Progenitor cell of endocrine pancreas (in vitro differentiated cells): Measurements from ENCODE around the gene CDKN2B. TPM values are rescaled to one million over a fixed set of nuclear protein-coding genes. Genes with fewer than 3 reads are reported as not detected.
"Not testable (repeated sequence)": the region's sequence is repeated elsewhere in the genome, so short reads cannot be mapped to it uniquely, and the experiment has no call there.

Source experiments
- DNase-seq: peaks from one replicate; pipeline ENCODE4 v3.0.0; 2021; ENCODE audit warnings: low spot score; ENCODE audit not compliant: unreplicated experiment
- H3K27ac Mint-ChIP-seq: 2 replicates; pipeline ENCODE4 v1.8.0; 2021; ENCODE audit warnings: mild to moderate bottlenecking, moderate library complexity, mixed read lengths
- H3K27me3 Mint-ChIP-seq: 2 replicates; pipeline ENCODE4 v1.8.0; 2021; ENCODE audit warnings: mixed read lengths
- H3K36me3 Mint-ChIP-seq: 2 replicates; pipeline ENCODE4 v1.8.0; 2022; ENCODE audit warnings: mixed read lengths; ENCODE audit not compliant: insufficient read depth
- H3K4me1 Mint-ChIP-seq: 2 replicates; pipeline ENCODE4 v1.8.0; 2021; ENCODE audit warnings: low read depth, mixed read lengths
- H3K4me3 Mint-ChIP-seq: 2 replicates; pipeline ENCODE4 v1.8.0; 2021; ENCODE audit warnings: low read depth, mild to moderate bottlenecking, moderate library complexity, mixed read lengths
- H3K9me3 Mint-ChIP-seq: 2 replicates; pipeline ENCODE4 v1.8.0; 2021; ENCODE audit warnings: low read depth, mixed read lengths
- CTCF ChIP-seq: fragments of 200-600 bp; sonication (generic); IDR thresholded peaks from one replicate; pipeline ENCODE4 v1.5.0; 2021; ENCODE audit warnings: antibody characterized with exemption, mild to moderate bottlenecking; ENCODE audit not compliant: unreplicated experiment
- total RNA-seq: library from RNA; stranded (reverse); gene quantifications from 2 replicates; pipeline ENCODE4 v1.2.1, GENCODE V29; 2021

CDKN2B gene
- total RNA-seq, 1 donor from 2014 or later = 1.2 TPM

DNA sequence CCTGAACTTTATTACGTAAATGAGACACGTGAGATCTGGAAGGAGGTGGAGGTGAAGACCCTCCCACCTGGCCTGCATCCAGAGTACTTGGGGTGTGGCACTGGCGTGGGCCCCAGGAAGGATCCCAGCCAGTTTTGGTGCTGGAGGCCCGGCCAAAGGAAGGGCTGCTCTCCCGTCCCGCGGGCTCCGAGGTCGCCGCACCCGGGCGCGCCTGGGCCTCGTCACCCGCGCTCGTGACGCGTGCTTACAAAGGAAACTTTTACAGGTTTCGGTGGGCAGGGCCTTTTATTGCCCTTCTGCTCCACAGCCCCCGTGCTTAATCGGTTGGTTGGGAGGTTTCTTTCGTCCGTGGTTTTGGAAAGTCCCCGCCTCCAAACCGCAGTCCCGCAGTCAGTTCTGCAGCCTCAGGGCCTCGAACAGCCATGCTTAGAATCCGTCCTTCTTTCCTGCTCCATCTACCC is 44.1 kb downstream of the CDKN2B start:
- H3K27me3 Mint-ChIP-seq = peaks cover 96% of the 10 kb centered on the region
- no peak for DNase-seq

GRCh38 chr9:21961569-21961968 is 47.5 kb downstream of the CDKN2B start:
- Mint-ChIP-seq H3K9me3 (peaks cover 10% of the 10 kb centered on the region), H3K4me3 (no peak overlapping the region), H3K4me1 (no peaks in the 10 kb centered on the region), H3K36me3 (peaks cover 4% of the 10 kb centered on the region), H3K27ac (no peak overlapping the region), H3K27me3 (peaks cover 65% of the 10 kb centered on the region)
- no peak for DNase-seq
- TF ChIP-seq CTCF = no peak

More for the DNA sequence above, 44.1 kb downstream of the CDKN2B start:
- peak overlapping the region; percentile 44 for H3K4me3 Mint-ChIP-seq
- peaks cover 4% of the 10 kb centered on the region for H3K36me3 Mint-ChIP-seq
- H3K9me3 Mint-ChIP-seq = peaks cover 10% of the 10 kb centered on the region
- no peak overlapping the region for H3K27ac Mint-ChIP-seq
- H3K4me1 Mint-ChIP-seq = peaks cover 2% of the 10 kb centered on the region
- TF ChIP-seq CTCF = no peak

GRCh38 chr9:21959268-21959667 is 49.8 kb downstream of the CDKN2B start:
- DNase-seq, H3K36me3 Mint-ChIP-seq, H3K4me1 Mint-ChIP-seq, H3K4me3 Mint-ChIP-seq, H3K9me3 Mint-ChIP-seq, H3K27ac Mint-ChIP-seq: not testable (repeated sequence)
- peaks cover 42% of the 10 kb centered on the region for H3K27me3 Mint-ChIP-seq

DNA sequence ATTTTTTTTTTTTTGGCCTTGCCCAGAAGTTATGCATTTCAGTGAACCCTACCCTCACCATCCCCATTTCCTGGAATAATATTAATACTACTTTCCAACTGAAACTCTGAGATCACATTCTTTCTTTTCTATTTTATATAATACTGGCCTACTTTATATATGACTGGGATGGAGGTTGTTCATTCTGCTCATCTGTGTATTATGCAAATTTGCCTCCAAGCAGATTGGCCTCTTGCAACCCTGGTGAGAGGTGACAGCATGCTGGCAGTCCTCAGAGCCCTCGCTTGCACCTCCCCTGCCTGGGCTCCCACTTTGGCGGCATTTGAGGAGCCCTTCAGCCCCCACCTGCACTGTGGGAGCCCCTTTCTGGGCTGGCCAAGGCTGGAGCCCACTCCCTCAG is 50.3 kb downstream of the CDKN2B start:
- peaks cover 39% of the 10 kb centered on the region for H3K27me3 Mint-ChIP-seq
- TF ChIP-seq CTCF = no peak
- H3K27ac Mint-ChIP-seq = no peak overlapping the region
- H3K9me3 Mint-ChIP-seq = peaks cover 9% of the 10 kb centered on the region
- peaks cover 4% of the 10 kb centered on the region for H3K36me3 Mint-ChIP-seq
- no peak for DNase-seq
- no peaks in the 10 kb centered on the region for H3K4me1 Mint-ChIP-seq
- no peak overlapping the region for H3K4me3 Mint-ChIP-seq

Other genes starting within 250 kb of the CDKN2B start
- gene MTAP, start 206.7 kb downstream of the CDKN2B start, total RNA-seq = 73.4 and 85.9 TPM in 2 replicates
- gene CDKN2A, start 14.9 kb downstream of the CDKN2B start, total RNA-seq = not detected in 2 replicates
- gene CDKN2B-AS1, start 14.5 kb downstream of the CDKN2B start, total RNA-seq = not detected in 2 replicates